ENCODE data around the gene PDAP1. TPM values are rescaled to one million over a fixed set of nuclear protein-coding genes. Genes with fewer than 3 reads are reported as not detected.

The PDAP1 gene
- total and polyA plus RNA-seq, 4 donors: 11.6 to 83.6 (median 31.5) TPM

- H3K36me3 ChIP-seq (ENCODE audit: control insufficient read depth in 4 of 4, insufficient read depth in 3 of 4, low read depth in 1 of 4, low read length in 3 of 4): peaks cover 15 to 48% (median 35%) of the 10 kb centered on the region in 4 donors
Observed at GRCh38 chr7:99357701-99358490, 50.5 kb downstream of the PDAP1 start.

GRCh38 chr7:99355098-99355497 is 53.3 kb downstream of the PDAP1 start:
- DNase-seq (ENCODE audit: low spot score): no peak
- H3K27me3 ChIP-seq (ENCODE audit: control insufficient read depth in 4 of 4, insufficient read depth in 4 of 4, low read length in 3 of 4): no peaks in the 10 kb centered on the region
- H3K36me3 ChIP-seq (ENCODE audit: control insufficient read depth in 4 of 4, insufficient read depth in 3 of 4, low read depth in 1 of 4, low read length in 3 of 4): peaks cover 19 to 52% (median 36%) of the 10 kb centered on the region in 4 donors
- H3K4me3 ChIP-seq (ENCODE audit: low read depth in 1 of 3, low read length in 3 of 3): no peak overlapping the region
- H3K9me3 ChIP-seq (ENCODE audit: control insufficient read depth in 4 of 4, low read length in 3 of 4): no peaks in the 10 kb centered on the region
- 94% methylated on average over 7 of the region's 7 CpGs for WGBS
- H3K9ac ChIP-seq (ENCODE audit: low read depth in 1 of 2, low read length in 2 of 2): no peak overlapping the region
- no peak overlapping the region for H3K27ac ChIP-seq (ENCODE audit: low read depth in 1 of 2, low read length in 2 of 2)
- peaks cover 0 to 6% (median 2%) of the 10 kb centered on the region in 4 donors for H3K4me1 ChIP-seq (ENCODE audit: control insufficient read depth in 4 of 4, insufficient read depth in 4 of 4, low read length in 3 of 4)
- TF ChIP-seq RXRA (IDR thresholded peaks at IDR 0.05): no peak
- TF ChIP-seq ZBTB33 (IDR thresholded peaks at IDR 0.05): no peak
- no peak for TF ChIP-seq JUND (IDR thresholded peaks at IDR 0.05)
- no peak for TF ChIP-seq FOXA1 (IDR thresholded peaks at IDR 0.05)
- no peak for TF ChIP-seq TAF1 (conservative IDR thresholded peaks at IDR 0.05)
- TF ChIP-seq, protein P1, sequence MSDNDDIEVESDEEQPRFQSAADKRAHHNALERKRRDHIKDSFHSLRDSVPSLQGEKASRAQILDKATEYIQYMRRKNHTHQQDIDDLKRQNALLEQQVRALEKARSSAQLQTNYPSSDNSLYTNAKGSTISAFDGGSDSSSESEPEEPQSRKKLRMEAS (IDR thresholded peaks at IDR 0.05): no peak
- no peak for TF ChIP-seq GABPA (IDR thresholded peaks at IDR 0.05 in 1 of 2, conservative IDR thresholded peaks at IDR 0.05 in 1 of 2)
- no peak for TF ChIP-seq NR2F2 (IDR thresholded peaks at IDR 0.05)
- no peak for TF ChIP-seq RAD21 (IDR thresholded peaks at IDR 0.05)
- TF ChIP-seq YY1 (IDR thresholded peaks at IDR 0.05): no peak
- no peak for TF ChIP-seq ATF3 (IDR thresholded peaks at IDR 0.05)
- no peak for TF ChIP-seq SP1 (IDR thresholded peaks at IDR 0.05)
- TF ChIP-seq, protein P2, sequence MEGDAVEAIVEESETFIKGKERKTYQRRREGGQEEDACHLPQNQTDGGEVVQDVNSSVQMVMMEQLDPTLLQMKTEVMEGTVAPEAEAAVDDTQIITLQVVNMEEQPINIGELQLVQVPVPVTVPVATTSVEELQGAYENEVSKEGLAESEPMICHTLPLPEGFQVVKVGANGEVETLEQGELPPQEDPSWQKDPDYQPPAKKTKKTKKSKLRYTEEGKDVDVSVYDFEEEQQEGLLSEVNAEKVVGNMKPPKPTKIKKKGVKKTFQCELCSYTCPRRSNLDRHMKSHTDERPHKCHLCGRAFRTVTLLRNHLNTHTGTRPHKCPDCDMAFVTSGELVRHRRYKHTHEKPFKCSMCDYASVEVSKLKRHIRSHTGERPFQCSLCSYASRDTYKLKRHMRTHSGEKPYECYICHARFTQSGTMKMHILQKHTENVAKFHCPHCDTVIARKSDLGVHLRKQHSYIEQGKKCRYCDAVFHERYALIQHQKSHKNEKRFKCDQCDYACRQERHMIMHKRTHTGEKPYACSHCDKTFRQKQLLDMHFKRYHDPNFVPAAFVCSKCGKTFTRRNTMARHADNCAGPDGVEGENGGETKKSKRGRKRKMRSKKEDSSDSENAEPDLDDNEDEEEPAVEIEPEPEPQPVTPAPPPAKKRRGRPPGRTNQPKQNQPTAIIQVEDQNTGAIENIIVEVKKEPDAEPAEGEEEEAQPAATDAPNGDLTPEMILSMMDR (IDR thresholded peaks at IDR 0.05; ENCODE audit: low read depth, low read length, missing input control): no peak
- no peak for TF ChIP-seq FOXA2 (IDR thresholded peaks at IDR 0.05)
- no peak for TF ChIP-seq HNF4A (conservative IDR thresholded peaks at IDR 0.05)

More at GRCh38 chr7:99357701-99358490, 50.5 kb downstream of the PDAP1 start:
- Histone ChIP-seq H3K4me3 (ENCODE audit: low read depth in 1 of 3, low read length in 3 of 3) (no peak overlapping the region), H3K4me1 (ENCODE audit: control insufficient read depth in 4 of 4, insufficient read depth in 4 of 4, low read length in 3 of 4) (peaks cover 0 to 6% (median 2%) of the 10 kb centered on the region in 4 donors), H3K27me3 (ENCODE audit: control insufficient read depth in 4 of 4, insufficient read depth in 4 of 4, low read length in 3 of 4) (no peaks in the 10 kb centered on the region), H3K9me3 (ENCODE audit: control insufficient read depth in 4 of 4, low read length in 3 of 4) (no peaks in the 10 kb centered on the region), H3K9ac (ENCODE audit: low read depth in 1 of 2, low read length in 2 of 2) (no peak overlapping the region), H3K27ac (ENCODE audit: low read depth in 1 of 2, low read length in 2 of 2) (no peak overlapping the region)
- 96% methylated on average over 16 of the region's 16 CpGs for WGBS
- DNase-seq (ENCODE audit: low spot score): no peak
- TF ChIP-seq FOXA2 (IDR thresholded peaks at IDR 0.05) (no peak), NR2F2 (IDR thresholded peaks at IDR 0.05) (no peak), SP1 (IDR thresholded peaks at IDR 0.05) (no peak), RXRA (IDR thresholded peaks at IDR 0.05) (no peak), TAF1 (conservative IDR thresholded peaks at IDR 0.05) (no peak), RAD21 (IDR thresholded peaks at IDR 0.05) (no peak), YY1 (IDR thresholded peaks at IDR 0.05) (no peak), EGR1 (IDR thresholded peaks at IDR 0.05; ENCODE audit: low read depth in 2 of 2) (no peak), ATF3 (IDR thresholded peaks at IDR 0.05) (no peak)
- TF ChIP-seq, protein P3, sequence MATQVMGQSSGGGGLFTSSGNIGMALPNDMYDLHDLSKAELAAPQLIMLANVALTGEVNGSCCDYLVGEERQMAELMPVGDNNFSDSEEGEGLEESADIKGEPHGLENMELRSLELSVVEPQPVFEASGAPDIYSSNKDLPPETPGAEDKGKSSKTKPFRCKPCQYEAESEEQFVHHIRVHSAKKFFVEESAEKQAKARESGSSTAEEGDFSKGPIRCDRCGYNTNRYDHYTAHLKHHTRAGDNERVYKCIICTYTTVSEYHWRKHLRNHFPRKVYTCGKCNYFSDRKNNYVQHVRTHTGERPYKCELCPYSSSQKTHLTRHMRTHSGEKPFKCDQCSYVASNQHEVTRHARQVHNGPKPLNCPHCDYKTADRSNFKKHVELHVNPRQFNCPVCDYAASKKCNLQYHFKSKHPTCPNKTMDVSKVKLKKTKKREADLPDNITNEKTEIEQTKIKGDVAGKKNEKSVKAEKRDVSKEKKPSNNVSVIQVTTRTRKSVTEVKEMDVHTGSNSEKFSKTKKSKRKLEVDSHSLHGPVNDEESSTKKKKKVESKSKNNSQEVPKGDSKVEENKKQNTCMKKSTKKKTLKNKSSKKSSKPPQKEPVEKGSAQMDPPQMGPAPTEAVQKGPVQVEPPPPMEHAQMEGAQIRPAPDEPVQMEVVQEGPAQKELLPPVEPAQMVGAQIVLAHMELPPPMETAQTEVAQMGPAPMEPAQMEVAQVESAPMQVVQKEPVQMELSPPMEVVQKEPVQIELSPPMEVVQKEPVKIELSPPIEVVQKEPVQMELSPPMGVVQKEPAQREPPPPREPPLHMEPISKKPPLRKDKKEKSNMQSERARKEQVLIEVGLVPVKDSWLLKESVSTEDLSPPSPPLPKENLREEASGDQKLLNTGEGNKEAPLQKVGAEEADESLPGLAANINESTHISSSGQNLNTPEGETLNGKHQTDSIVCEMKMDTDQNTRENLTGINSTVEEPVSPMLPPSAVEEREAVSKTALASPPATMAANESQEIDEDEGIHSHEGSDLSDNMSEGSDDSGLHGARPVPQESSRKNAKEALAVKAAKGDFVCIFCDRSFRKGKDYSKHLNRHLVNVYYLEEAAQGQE (IDR thresholded peaks at IDR 0.05): no peak
- TF ChIP-seq, protein P1 (IDR thresholded peaks at IDR 0.05): no peak

Measured in liver (tissue), 9 donors.